Activated naive CD8-positive, alpha-beta T cell treated with anti-CD3 and anti-CD28 coated beads, Interleukin-2, amount 50 U/mL, for 24 hours (primary cell): ENCODE results near the gene DMD.

Experiments used
- ATAC-seq: fragments of 150-1000 bp; cut with Tn5 transposase; one replicate; pipeline ENCODE4 v1.10.0; 2021
- DNase-seq: peaks from one replicate; pipeline ENCODE4 v3.0.0; 2021
- H3K27ac Mint-ChIP-seq: one replicate; pipeline ENCODE4 v1.8.0; 2021; ENCODE audit warnings: mild to moderate bottlenecking, mixed read lengths
- H3K27me3 Mint-ChIP-seq: one replicate; pipeline ENCODE4 v1.8.0; 2021; ENCODE audit warnings: mixed read lengths
- H3K36me3 Mint-ChIP-seq: one replicate; pipeline ENCODE4 v1.8.0; 2021; ENCODE audit warnings: low read depth, mixed read lengths
- H3K4me1 Mint-ChIP-seq: one replicate; pipeline ENCODE4 v1.8.0; 2021; ENCODE audit warnings: mixed read lengths
- H3K4me3 Mint-ChIP-seq: one replicate; pipeline ENCODE4 v1.8.0; 2021; ENCODE audit warnings: mild to moderate bottlenecking, moderate library complexity, mixed read lengths
- H3K9me3 Mint-ChIP-seq: one replicate; pipeline ENCODE4 v1.8.0; 2021; ENCODE audit warnings: mixed read lengths

The DMD gene

GRCh38 chrX:31297881-31298280, 1913.5 kb downstream of the DMD start:
- H3K36me3 Mint-ChIP-seq = no peaks in the 10 kb centered on the region
- no peaks in the 10 kb centered on the region for H3K4me1 Mint-ChIP-seq
- ATAC-seq (no peak), DNase-seq (no peak)
- H3K27me3 Mint-ChIP-seq = no peaks in the 10 kb centered on the region
- H3K27ac Mint-ChIP-seq = no peak overlapping the region
- H3K4me3 Mint-ChIP-seq = no peak overlapping the region
- peaks cover 7% of the 10 kb centered on the region for H3K9me3 Mint-ChIP-seq

GRCh38 chrX:31294475-31294874, 1916.9 kb downstream of the DMD start:
- H3K36me3 Mint-ChIP-seq = no peaks in the 10 kb centered on the region
- no peak overlapping the region for H3K4me3 Mint-ChIP-seq
- no peak for ATAC-seq
- no peaks in the 10 kb centered on the region for H3K4me1 Mint-ChIP-seq
- no peak for DNase-seq
- H3K27ac Mint-ChIP-seq = no peak overlapping the region
- H3K27me3 Mint-ChIP-seq = no peaks in the 10 kb centered on the region
- H3K9me3 Mint-ChIP-seq = no peaks in the 10 kb centered on the region

- H3K4me1 Mint-ChIP-seq = no peaks in the 10 kb centered on the region
- H3K27me3 Mint-ChIP-seq = no peaks in the 10 kb centered on the region
- no peaks in the 10 kb centered on the region for H3K36me3 Mint-ChIP-seq
- no peak overlapping the region for H3K27ac Mint-ChIP-seq
- H3K4me3 Mint-ChIP-seq = no peak overlapping the region
- ATAC-seq (no peak), DNase-seq (no peak)
- no peaks in the 10 kb centered on the region for H3K9me3 Mint-ChIP-seq
Observed at GRCh38 chrX:31293409-31293808, 1917.9 kb downstream of the DMD start.

- no peaks in the 10 kb centered on the region for H3K36me3 Mint-ChIP-seq
- H3K9me3 Mint-ChIP-seq = no peaks in the 10 kb centered on the region
- no peak overlapping the region for H3K4me3 Mint-ChIP-seq
- no peak for DNase-seq
- no peaks in the 10 kb centered on the region for H3K4me1 Mint-ChIP-seq
- no peak overlapping the region for H3K27ac Mint-ChIP-seq
- ATAC-seq = no peak
- H3K27me3 Mint-ChIP-seq = no peaks in the 10 kb centered on the region
Observed at GRCh38 chrX:31291131-31291530, 1920.2 kb downstream of the DMD start.

- Mint-ChIP-seq H3K27ac (no peak overlapping the region), H3K9me3 (no peaks in the 10 kb centered on the region), H3K36me3 (no peaks in the 10 kb centered on the region), H3K4me3 (no peak overlapping the region), H3K4me1 (no peaks in the 10 kb centered on the region), H3K27me3 (no peaks in the 10 kb centered on the region)
- DNase-seq (no peak), ATAC-seq (no peak)
Observed at GRCh38 chrX:31287861-31288260, 1923.5 kb downstream of the DMD start.

GRCh38 chrX:31280580-31280979, 1930.8 kb downstream of the DMD start:
- H3K27ac Mint-ChIP-seq = no peak overlapping the region
- ATAC-seq (no peak), DNase-seq (no peak)
- no peaks in the 10 kb centered on the region for H3K9me3 Mint-ChIP-seq
- H3K36me3 Mint-ChIP-seq = no peaks in the 10 kb centered on the region
- H3K27me3 Mint-ChIP-seq = no peaks in the 10 kb centered on the region
- no peak overlapping the region for H3K4me3 Mint-ChIP-seq
- H3K4me1 Mint-ChIP-seq = no peaks in the 10 kb centered on the region

- Mint-ChIP-seq H3K4me1 (no peaks in the 10 kb centered on the region), H3K9me3 (no peaks in the 10 kb centered on the region), H3K27ac (no peak overlapping the region), H3K27me3 (no peaks in the 10 kb centered on the region), H3K36me3 (no peaks in the 10 kb centered on the region), H3K4me3 (no peak overlapping the region)
- DNase-seq (no peak), ATAC-seq (no peak)
Observed at GRCh38 chrX:31279359-31279758, 1932.0 kb downstream of the DMD start.

- Mint-ChIP-seq H3K4me1 (no peaks in the 10 kb centered on the region), H3K4me3 (no peak overlapping the region), H3K36me3 (no peaks in the 10 kb centered on the region), H3K9me3 (no peaks in the 10 kb centered on the region), H3K27ac (no peak overlapping the region), H3K27me3 (no peaks in the 10 kb centered on the region)
- ATAC-seq (no peak), DNase-seq (no peak)
Observed at GRCh38 chrX:31272472-31272775, 1938.9 kb downstream of the DMD start.

- Mint-ChIP-seq H3K4me3 (no peak overlapping the region), H3K4me1 (no peaks in the 10 kb centered on the region), H3K27ac (no peak overlapping the region), H3K36me3 (no peaks in the 10 kb centered on the region), H3K27me3 (no peaks in the 10 kb centered on the region), H3K9me3 (no peaks in the 10 kb centered on the region)
- DNase-seq (no peak), ATAC-seq (no peak)
Observed at GRCh38 chrX:31271615-31272471, 1939.5 kb downstream of the DMD start.

GRCh38 chrX:31269914-31270313, 1941.4 kb downstream of the DMD start:
- H3K27me3 Mint-ChIP-seq = peaks cover 6% of the 10 kb centered on the region

GRCh38 chrX:31268359-31268758, 1943.0 kb downstream of the DMD start:
- peaks cover 5% of the 10 kb centered on the region for H3K4me1 Mint-ChIP-seq
- ATAC-seq (no peak), DNase-seq (no peak)
- H3K36me3 Mint-ChIP-seq = no peaks in the 10 kb centered on the region
- no peak overlapping the region for H3K27ac Mint-ChIP-seq
- no peak overlapping the region for H3K4me3 Mint-ChIP-seq
- H3K27me3 Mint-ChIP-seq = peaks cover 6% of the 10 kb centered on the region
- no peaks in the 10 kb centered on the region for H3K9me3 Mint-ChIP-seq

More at GRCh38 chrX:31269914-31270313, 1941.4 kb downstream of the DMD start:
- no peak overlapping the region for H3K4me3 Mint-ChIP-seq
- H3K36me3 Mint-ChIP-seq = no peaks in the 10 kb centered on the region
- no peak for DNase-seq
- no peaks in the 10 kb centered on the region for H3K9me3 Mint-ChIP-seq
- H3K4me1 Mint-ChIP-seq = peaks cover 5% of the 10 kb centered on the region
- no peak overlapping the region for H3K27ac Mint-ChIP-seq
- ATAC-seq = no peak

GRCh38 chrX:31266203-31267076, 1944.9 kb downstream of the DMD start:
- Mint-ChIP-seq H3K27ac (no peak overlapping the region), H3K4me3 (peak overlapping the region; percentile 58), H3K9me3 (no peaks in the 10 kb centered on the region), H3K27me3 (peaks cover 6% of the 10 kb centered on the region), H3K4me1 (peaks cover 5% of the 10 kb centered on the region), H3K36me3 (no peaks in the 10 kb centered on the region)
- peak; percentile 4 for DNase-seq
- no peak for ATAC-seq

GRCh38 chrX:31265383-31265782, 1946.0 kb downstream of the DMD start:
- H3K4me3 Mint-ChIP-seq = peak overlapping the region; percentile 14
- peaks cover 5% of the 10 kb centered on the region for H3K4me1 Mint-ChIP-seq
- no peaks in the 10 kb centered on the region for H3K9me3 Mint-ChIP-seq
- H3K27ac Mint-ChIP-seq = no peak overlapping the region
- H3K27me3 Mint-ChIP-seq = peaks cover 6% of the 10 kb centered on the region
- ATAC-seq = no peak
- DNase-seq = no peak
- no peaks in the 10 kb centered on the region for H3K36me3 Mint-ChIP-seq

- no peaks in the 10 kb centered on the region for H3K9me3 Mint-ChIP-seq
- no peak for ATAC-seq
- H3K36me3 Mint-ChIP-seq = no peaks in the 10 kb centered on the region
- peaks cover under 1% of the 10 kb centered on the region for H3K27me3 Mint-ChIP-seq
- H3K4me1 Mint-ChIP-seq = no peaks in the 10 kb centered on the region
- no peak overlapping the region for H3K4me3 Mint-ChIP-seq
- H3K27ac Mint-ChIP-seq = no peak overlapping the region
- no peak for DNase-seq
Observed at GRCh38 chrX:31260351-31260750, 1951.0 kb downstream of the DMD start.

GRCh38 chrX:31258166-31258565, 1953.2 kb downstream of the DMD start:
- DNase-seq = no peak
- Mint-ChIP-seq H3K27ac (no peak overlapping the region), H3K9me3 (no peaks in the 10 kb centered on the region), H3K4me3 (no peak overlapping the region), H3K36me3 (no peaks in the 10 kb centered on the region), H3K4me1 (no peaks in the 10 kb centered on the region), H3K27me3 (no peaks in the 10 kb centered on the region)
- no peak for ATAC-seq
